Hepatocyte (in vitro differentiated cells): Measurements from ENCODE around the gene SLBP. TPM values are rescaled to one million over a fixed set of nuclear protein-coding genes. Genes with fewer than 3 reads are reported as not detected.
A peak's percentile ranks its signal among the peaks of the same experiment; 100 is the strongest.

Experiments used
- DNase-seq: peaks from one replicate; pipeline ENCODE4 v3.0.0-alpha.2; 2016; ENCODE audit warnings: low spot score
- H2AFZ ChIP-seq: fragments of 200-600 bp; sonication (generic); 2 replicates; pipeline ENCODE4 v1.6.0; 2016; ENCODE audit warnings: antibody characterized with exemption, mild to moderate bottlenecking
- H3K27ac ChIP-seq: fragments of 200-600 bp; sonication (generic); 2 replicates; pipeline ENCODE4 v1.5.1; 2016; ENCODE audit warnings: mild to moderate bottlenecking
- H3K27me3 ChIP-seq: fragments of 200-600 bp; sonication (generic); 2 replicates; pipeline ENCODE4 v1.6.1; 2016
- H3K36me3 ChIP-seq: fragments of 200-600 bp; sonication (generic); replicated peaks from 2 replicates; pipeline ENCODE4 v1.5.1; 2016; ENCODE audit warnings: low read depth; ENCODE audit not compliant: insufficient read depth
- H3K4me1 ChIP-seq: fragments of 200-600 bp; sonication (generic); 2 replicates; pipeline ENCODE4 v1.5.1; 2016; ENCODE audit warnings: mild to moderate bottlenecking, moderate library complexity; ENCODE audit not compliant: insufficient read depth
- H3K4me2 ChIP-seq: fragments of 200-600 bp; sonication (generic); 2 replicates; pipeline ENCODE4 v1.6.0; 2016
- H3K4me3 ChIP-seq: fragments of 200-600 bp; sonication (generic); 2 replicates; pipeline ENCODE4 v1.5.1; 2016; ENCODE audit warnings: mild to moderate bottlenecking
- H3K79me2 ChIP-seq: fragments of 200-600 bp; sonication (generic); 2 replicates; pipeline ENCODE4 v1.6.0; 2017; ENCODE audit warnings: mild to moderate bottlenecking
- H3K9me2 ChIP-seq: fragments of 200-600 bp; sonication (generic); replicated peaks from 2 replicates; pipeline ENCODE4 v1.6.0; 2017; ENCODE audit warnings: mild to moderate bottlenecking; ENCODE audit not compliant: insufficient read depth
- H3K9me3 ChIP-seq: fragments of 200-600 bp; sonication (generic); 2 replicates; pipeline ENCODE4 v1.5.1; 2016; ENCODE audit warnings: low read depth, mild to moderate bottlenecking
- H4K20me1 ChIP-seq: fragments of 200-600 bp; sonication (generic); 2 replicates; pipeline ENCODE4 v1.6.0; 2016; ENCODE audit warnings: mild to moderate bottlenecking; ENCODE audit not compliant: insufficient read depth, poor library complexity, severe bottlenecking
- EZH2 ChIP-seq: fragments of 200-600 bp; sonication (generic); IDR thresholded peaks from 2 replicates; pipeline ENCODE4 v1.6.1; 2016; ENCODE audit warnings: antibody characterized with exemption, mild to moderate bottlenecking, borderline replicate concordance
- EZH2phosphoT487 ChIP-seq: fragments of 200-600 bp; sonication (generic); IDR thresholded peaks from one replicate; pipeline ENCODE4 v1.6.1; 2018; ENCODE audit warnings: antibody characterized with exemption, mild to moderate bottlenecking, low read depth, moderate library complexity; ENCODE audit not compliant: unreplicated experiment, severe bottlenecking
- WGBS: methylation state at CpG from one replicate; pipeline ENCODE4 v1.1.6; 2016; ENCODE audit warnings: low lambda C conversion rate; ENCODE audit errors: missing lambda C conversion rate; 5-methylcytosine and 5-hydroxymethylcytosine counted together
- polyA plus RNA-seq: library from polyadenylated mRNA; unstranded; fragments of >200 nt; fragmentation: Nextera tagmentation; extraction: Ambion mirVana; gene quantifications from 2 replicates; pipeline ENCODE4 v1.2.1, GENCODE V29; 2016
- total RNA-seq: library from RNA; depleted of rRNA; stranded (reverse); fragments of >200 nt; gene quantifications from 2 replicates; pipeline ENCODE4 v1.2.3, GENCODE V29; 2014
- TF ChIP-seq, protein P1 (sequence below): fragments of 200-600 bp; sonication (generic); IDR thresholded peaks from 2 replicates; pipeline ENCODE4 v1.5.1; 2016; ENCODE audit warnings: antibody characterized with exemption, mild to moderate bottlenecking; ENCODE audit not compliant: poor library complexity

SLBP gene
- total and polyA plus RNA-seq, 2 experiments from 2014 or later: 82.5 to 84.0 TPM

DNA sequence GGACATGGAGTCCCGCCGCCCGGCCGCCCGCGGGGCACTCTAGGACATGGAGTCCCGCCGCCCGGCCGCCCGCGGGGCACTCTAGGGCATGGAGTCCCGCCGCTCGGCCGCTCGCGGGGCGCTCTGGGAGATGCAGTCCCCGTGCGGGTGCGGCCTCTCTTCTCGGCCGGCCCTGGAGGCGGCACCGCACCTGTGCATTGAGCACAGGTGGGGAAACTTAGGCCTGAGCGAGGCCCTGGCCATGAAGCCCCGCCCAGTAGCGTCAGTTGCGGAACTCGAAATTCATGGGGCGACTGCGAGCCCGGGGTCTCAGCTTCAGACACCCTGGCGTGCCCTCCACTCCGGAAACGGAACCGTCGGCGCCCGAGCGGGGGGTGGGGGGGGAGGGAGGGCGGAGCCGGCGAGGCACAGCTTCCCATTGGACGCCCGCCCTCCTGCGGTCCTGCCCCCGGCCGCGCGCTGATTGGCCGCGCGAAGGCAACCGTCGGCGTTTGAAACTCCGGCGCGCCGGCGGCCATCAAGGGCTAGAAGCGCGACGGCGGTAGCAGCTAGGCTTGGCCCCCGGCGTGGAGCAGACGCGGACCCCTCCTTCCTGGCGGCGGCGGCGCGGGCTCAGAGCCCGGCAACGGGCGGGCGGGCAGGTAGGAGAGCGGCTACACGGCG lies 9.0 kb upstream of the SLBP start, which contains the start of the genes TACC3 and TMEM129:
TACC3 (plus strand) TSS at position 519 of the 663 bp plus-strand sequence. CDS start 1,901 bp downstream, outside the sequence.
TMEM129 (minus strand) TSS at position 321 of the 663 bp plus-strand sequence. CDS start 486 bp downstream, outside the sequence.
- Histone ChIP-seq H3K9me2 (no peaks in the 10 kb centered on the region), H3K36me3 (no peaks in the 10 kb centered on the region), H3K4me1 (peaks cover 14% of the 10 kb centered on the region), H3K9me3 (no peaks in the 10 kb centered on the region), H3K27me3 (no peaks in the 10 kb centered on the region), H3K4me2 (peak within 1 kb of the TSS; percentile 97), H2AFZ (peak within 1 kb of the TSS; percentile 88), H4K20me1 (no peaks in the 10 kb centered on the region), H3K27ac (peak within 1 kb of the TSS; percentile 90), H3K79me2 (peaks cover 60% of the 10 kb centered on the region), H3K4me3 (peak within 1 kb of the TSS; percentile 91)
- DNase-seq: peak; percentile 97
- TF ChIP-seq, protein P1, sequence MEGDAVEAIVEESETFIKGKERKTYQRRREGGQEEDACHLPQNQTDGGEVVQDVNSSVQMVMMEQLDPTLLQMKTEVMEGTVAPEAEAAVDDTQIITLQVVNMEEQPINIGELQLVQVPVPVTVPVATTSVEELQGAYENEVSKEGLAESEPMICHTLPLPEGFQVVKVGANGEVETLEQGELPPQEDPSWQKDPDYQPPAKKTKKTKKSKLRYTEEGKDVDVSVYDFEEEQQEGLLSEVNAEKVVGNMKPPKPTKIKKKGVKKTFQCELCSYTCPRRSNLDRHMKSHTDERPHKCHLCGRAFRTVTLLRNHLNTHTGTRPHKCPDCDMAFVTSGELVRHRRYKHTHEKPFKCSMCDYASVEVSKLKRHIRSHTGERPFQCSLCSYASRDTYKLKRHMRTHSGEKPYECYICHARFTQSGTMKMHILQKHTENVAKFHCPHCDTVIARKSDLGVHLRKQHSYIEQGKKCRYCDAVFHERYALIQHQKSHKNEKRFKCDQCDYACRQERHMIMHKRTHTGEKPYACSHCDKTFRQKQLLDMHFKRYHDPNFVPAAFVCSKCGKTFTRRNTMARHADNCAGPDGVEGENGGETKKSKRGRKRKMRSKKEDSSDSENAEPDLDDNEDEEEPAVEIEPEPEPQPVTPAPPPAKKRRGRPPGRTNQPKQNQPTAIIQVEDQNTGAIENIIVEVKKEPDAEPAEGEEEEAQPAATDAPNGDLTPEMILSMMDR: no peak
- TF ChIP-seq EZH2phosphoT487 (no peak), EZH2 (no peak)
- WGBS: under 1% methylated on average over 17 of the region's 83 CpGs

DNA sequence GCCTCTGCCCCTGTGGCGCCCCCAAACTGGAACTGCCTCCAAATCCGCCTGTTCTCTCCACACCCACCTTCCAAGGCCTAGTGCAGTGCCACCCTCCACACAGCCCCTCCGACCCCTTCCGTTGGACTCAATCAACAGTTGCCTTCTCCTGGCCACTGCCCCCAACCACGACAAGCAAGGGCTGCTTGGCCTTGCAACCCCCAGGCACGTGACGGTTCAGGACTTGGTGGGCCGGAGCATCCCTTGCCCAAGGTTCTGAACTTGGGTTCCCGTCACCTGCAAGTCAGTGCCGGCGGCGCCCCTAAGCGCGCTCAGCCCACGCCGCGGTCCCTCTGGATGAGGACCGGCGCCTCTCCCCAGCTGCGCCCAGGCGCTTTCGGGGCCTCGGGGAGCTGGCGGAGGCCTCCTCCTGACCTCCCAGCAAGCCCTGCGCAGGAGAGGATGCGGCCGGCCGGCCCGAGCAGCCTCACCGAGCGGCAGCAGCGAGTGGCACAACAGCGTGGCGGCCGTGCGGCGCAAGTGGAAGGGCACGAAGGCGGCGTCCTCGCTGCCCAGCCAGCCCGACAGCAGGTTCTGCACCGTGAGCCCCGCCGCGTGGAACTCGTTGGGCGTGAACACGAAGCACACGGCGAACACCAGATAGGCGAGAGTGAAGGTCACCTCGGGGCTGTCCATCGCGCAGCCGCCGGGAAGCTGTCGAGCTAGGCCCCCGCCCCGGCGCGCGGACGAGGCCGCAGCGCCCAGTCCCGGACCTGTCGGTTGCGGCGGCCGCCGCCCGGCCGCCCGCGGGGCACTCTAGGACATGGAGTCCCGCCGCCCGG lies 8.3 kb upstream of the SLBP start:
- H4K20me1 ChIP-seq: no peaks in the 10 kb centered on the region
- no peaks in the 10 kb centered on the region for H3K9me2 ChIP-seq
- no peaks in the 10 kb centered on the region for H3K9me3 ChIP-seq
- H3K4me2 ChIP-seq: peak overlapping the region; percentile 97
- peak; percentile 77 for DNase-seq
- peak overlapping the region; percentile 91 for H3K4me3 ChIP-seq
- peaks cover 14% of the 10 kb centered on the region for H3K4me1 ChIP-seq
- peaks cover 61% of the 10 kb centered on the region for H3K79me2 ChIP-seq
- 6% methylated on average over 49 of the region's 79 CpGs for WGBS
- TF ChIP-seq, protein P1: no peak
- TF ChIP-seq EZH2 (no peak), EZH2phosphoT487 (no peak)
- H3K27me3 ChIP-seq: no peaks in the 10 kb centered on the region
- H3K36me3 ChIP-seq: no peaks in the 10 kb centered on the region
- peak overlapping the region; percentile 90 for H3K27ac ChIP-seq
- H2AFZ ChIP-seq: peak overlapping the region; percentile 88

DNA sequence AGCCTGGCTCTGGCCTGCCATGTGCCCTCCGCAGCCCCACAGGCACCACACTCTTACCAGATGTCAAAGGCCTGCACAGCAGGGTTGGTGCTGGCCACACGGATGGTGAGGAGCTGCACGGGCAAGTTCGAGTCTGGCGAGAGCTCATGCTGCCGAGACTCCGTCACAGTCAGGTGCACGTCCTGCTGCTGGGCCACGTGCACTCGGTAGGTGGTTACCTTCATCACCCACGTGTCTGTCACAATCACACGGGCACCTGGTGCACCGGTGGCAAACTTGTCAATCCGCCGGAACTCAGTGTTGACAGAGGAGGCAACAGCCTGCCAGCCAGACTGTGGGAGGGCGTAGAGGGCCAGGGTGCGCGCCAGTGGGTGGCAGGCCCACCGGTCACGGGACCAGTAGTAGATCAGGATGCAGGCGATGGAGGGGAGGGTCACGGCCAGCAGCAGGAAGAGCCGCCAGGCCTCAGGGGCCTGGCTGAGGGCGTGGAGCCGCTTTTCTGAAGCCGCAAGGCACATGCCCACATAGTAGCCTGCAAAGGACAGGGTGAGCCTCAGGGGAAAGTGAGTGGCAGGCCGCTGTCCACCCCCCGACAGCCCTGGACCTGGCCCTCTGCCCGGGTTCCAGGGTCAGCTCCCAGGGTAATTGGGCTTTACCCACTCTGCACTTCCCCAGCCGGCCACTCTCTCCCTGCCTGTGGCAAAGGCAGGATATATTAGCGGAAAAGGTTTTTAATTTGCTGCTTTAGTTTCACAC lies 6.2 kb upstream of the SLBP start:
- H3K27ac ChIP-seq: no peak overlapping the region
- H4K20me1 ChIP-seq: no peaks in the 10 kb centered on the region
- no peaks in the 10 kb centered on the region for H3K9me2 ChIP-seq
- no peaks in the 10 kb centered on the region for H3K36me3 ChIP-seq
- no peak overlapping the region for H3K4me3 ChIP-seq
- no peak overlapping the region for H3K4me2 ChIP-seq
- no peaks in the 10 kb centered on the region for H3K9me3 ChIP-seq
- DNase-seq: no peak
- peaks cover 14% of the 10 kb centered on the region for H3K4me1 ChIP-seq
- H3K79me2 ChIP-seq: peaks cover 74% of the 10 kb centered on the region
- H3K27me3 ChIP-seq: no peaks in the 10 kb centered on the region
- H2AFZ ChIP-seq: no peak overlapping the region
- 94% methylated on average over 30 of the region's 31 CpGs for WGBS
- TF ChIP-seq EZH2: no peak
